PC-3 (cell line): Measurements from ENCODE around the gene UBALD2.

ENCODE experiments used
- CTCF ChIP-seq: fragments of 300-600 bp; sonication (generic); conservative IDR thresholded peaks from 2 replicates; pipeline ENCODE4 v1.5.1; 2017; ENCODE audit warnings: antibody characterized with exemption, low read depth, mild to moderate bottlenecking, low read length
- EZH2 ChIP-seq: fragments of 300-600 bp; sonication (generic); IDR thresholded peaks from one replicate; pipeline ENCODE4 v1.6.1; 2017; ENCODE audit warnings: antibody characterized with exemption, mild to moderate bottlenecking, low read length; ENCODE audit not compliant: unreplicated experiment

- TF ChIP-seq CTCF (no peak), EZH2 (no peak)
Measured at GRCh38 chr17:76267051-76267576, 2.0 kb downstream of the UBALD2 start.
